HepG2 (cell line): Measurements from ENCODE around the gene CLEC2D. TPM values are rescaled to one million over a fixed set of nuclear protein-coding genes. Genes with fewer than 3 reads are reported as not detected.

Experiments used
- ATAC-seq: fragments of 200-7000 bp; cut with Tn5 transposase; 3 replicates; pipeline ENCODE4 v1.9.1; 2020; ENCODE audit warnings: mild to moderate bottlenecking, moderate library complexity
- BruUV-seq: library from RNA; stranded (reverse); fragments of 400-500 nt; replicated peaks from 2 replicates; lab custom pipeline; 2021; lab: Mats Ljungman, UMichigan
- CTCF ChIA-PET: fragments of 300-600 bp; formaldehyde crosslinking; extraction: SDS; loops from one replicate; lab custom pipeline; 2021; ENCODE audit warnings: low total read pairs, inconsistent platforms, low intra/inter-chr PET ratio; lab: Yijun Ruan, JAX
- POLR2A ChIA-PET: fragments of 350-600 bp; sonication (Branson Sonifier 250); formaldehyde crosslinking; loops from one replicate; lab custom pipeline; 2020; ENCODE audit warnings: antibody characterized with exemption, inconsistent platforms; lab: Yijun Ruan, JAX
- DNase-seq: peaks from one replicate; pipeline ENCODE4 v3.0.0-alpha.2; 2015; ENCODE audit warnings: low spot score
- FAIRE-seq: peaks from 3 replicates; lab custom pipeline; 2011; peaks lifted over from hg19 to GRCh38; lab: Jason Lieb, UNC
- H2AFZ ChIP-seq: one replicate; pipeline ENCODE4 v1.6.1; 2011; ENCODE audit warnings: low read length, inconsistent platforms
- H3K27ac ChIP-seq: fragments of 300-600 bp; 3 replicates; pipeline ENCODE4 v1.8.0; 2011; ENCODE audit warnings: mixed run types, mild to moderate bottlenecking, mixed read lengths, low read length, inconsistent platforms; ENCODE audit not compliant: insufficient read depth; ENCODE audit errors: extremely low read length
- H3K27me3 ChIP-seq, 2 experiments: fragments of 200-600 bp in 1 of 2; 2 replicates in 1 of 2; 3 replicates in 1 of 2; pipeline versions ENCODE4 v1.6.0 to v1.8.0; 2011; ENCODE audit warnings: low read length in 2 of 2, mild to moderate bottlenecking in 2 of 2, moderate library complexity in 2 of 2, inconsistent platforms in 1 of 2; ENCODE audit not compliant: insufficient read depth in 2 of 2, control insufficient read depth in 1 of 2
- H3K36me3 ChIP-seq, 2 experiments: fragments of 200-600 bp in 1 of 2; replicated peaks in 1 of 2; 2 replicates in 1 of 2; 3 replicates in 1 of 2; pipeline versions ENCODE4 v1.5.1 to v1.8.0; 2011; ENCODE audit warnings: low read length in 2 of 2, inconsistent platforms in 1 of 2; ENCODE audit not compliant: insufficient read depth in 2 of 2, control insufficient read depth in 1 of 2
- H3K4me1 ChIP-seq: 2 replicates; pipeline ENCODE4 v1.5.1; 2012; ENCODE audit warnings: low read length, inconsistent platforms; ENCODE audit not compliant: insufficient read depth
- H3K4me2 ChIP-seq: 2 replicates; pipeline ENCODE4 v1.6.0; 2011; ENCODE audit warnings: low read depth, low read length, inconsistent platforms
- H3K4me3 ChIP-seq, 3 experiments: fragments of 200-600 bp in 1 of 3; sonication (generic), shearing (Covaris generic) in 1 of 3; replicated peaks in 1 of 3; 2 replicates each; pipeline ENCODE4 v1.5.1; 2011 to 2016; ENCODE audit warnings: low read length in 3 of 3, inconsistent platforms in 2 of 3, low read depth in 2 of 3, mild to moderate bottlenecking in 2 of 3, control low read depth in 1 of 3, mixed read lengths in 1 of 3; ENCODE audit not compliant: insufficient read depth in 1 of 3
- H3K79me2 ChIP-seq: one replicate; pipeline ENCODE4 v1.6.1; 2011; ENCODE audit warnings: low read length, inconsistent platforms; ENCODE audit not compliant: insufficient read depth
- H3K9ac ChIP-seq: 2 replicates; pipeline ENCODE4 v1.6.0; 2011; ENCODE audit warnings: mild to moderate bottlenecking, low read depth, low read length, inconsistent platforms; ENCODE audit not compliant: insufficient read depth
- H3K9me3 ChIP-seq: 2 replicates; pipeline ENCODE4 v1.5.1; 2012; ENCODE audit warnings: mild to moderate bottlenecking, low read length
- H4K20me1 ChIP-seq: 2 replicates; pipeline ENCODE4 v1.6.0; 2011; ENCODE audit warnings: inconsistent platforms, mild to moderate bottlenecking, low read length, moderate library complexity; ENCODE audit not compliant: insufficient read depth
- CBX1 ChIP-seq: IDR thresholded peaks from one replicate; pipeline ENCODE4 v1.6.1; 2016; ENCODE audit warnings: antibody characterized with exemption, low read depth
- FOSL2 ChIP-seq: sonication (generic); formaldehyde crosslinking; IDR thresholded peaks from 2 replicates; pipeline ENCODE4 v1.4.0; 2020; ENCODE audit warnings: missing genetic modification reagents
- HOXA3 ChIP-seq: sonication (generic); formaldehyde crosslinking; IDR thresholded peaks from 2 replicates; pipeline ENCODE4 v1.5.0; 2020; ENCODE audit warnings: missing genetic modification reagents
- NFATC3 ChIP-seq: sonication (generic); formaldehyde crosslinking; IDR thresholded peaks from 2 replicates; pipeline ENCODE4 v1.5.1; 2020; ENCODE audit warnings: mild to moderate bottlenecking, missing genetic modification reagents
- PPARG ChIP-seq: conservative IDR thresholded peaks from 2 replicates; pipeline ENCODE4 v1.6.1; 2016; ENCODE audit warnings: missing biosample characterization, missing genetic modification reagents
- RCOR2 ChIP-seq: IDR thresholded peaks from 2 replicates; pipeline ENCODE4 v1.6.1; 2016; ENCODE audit warnings: missing biosample characterization, missing genetic modification reagents
- SRSF4 ChIP-seq: fragments of 200-400 bp; formaldehyde crosslinking; IDR thresholded peaks from one replicate; pipeline ENCODE4 v1.6.1; 2018; ENCODE audit warnings: mild to moderate bottlenecking, low read depth, low read length, moderate library complexity; ENCODE audit not compliant: poor library complexity, severe bottlenecking
- ZMYM3 ChIP-seq: sonication (generic); formaldehyde crosslinking; IDR thresholded peaks from 2 replicates; pipeline ENCODE4 v1.5.1; 2020; ENCODE audit warnings: mild to moderate bottlenecking, missing genetic modification reagents
- ZNF256 ChIP-seq: sonication (generic); formaldehyde crosslinking; conservative IDR thresholded peaks from 2 replicates; pipeline ENCODE4 v1.4.0; 2020; ENCODE audit warnings: missing genetic modification reagents
- ZNF383 ChIP-seq: sonication (generic); formaldehyde crosslinking; IDR thresholded peaks from 2 replicates; pipeline ENCODE4 v1.4.0; 2020; ENCODE audit warnings: missing genetic modification reagents, mild to moderate bottlenecking, borderline replicate concordance
- WGBS: methylation state at CpG from one replicate; pipeline ENCODE4 v1.1.6; 2017; ENCODE audit warnings: low lambda C conversion rate; 5-methylcytosine and 5-hydroxymethylcytosine counted together
- in situ Hi-C: cut with HindIII; loops from 2 replicates; pipeline ENCODE4 v1.10.0; 2017; ENCODE audit warnings: low pct_unique_long_range_greater_than_20kb; ENCODE audit not compliant: extremely low pct_ligation_motif_present
- intact Hi-C: fragments of 100-400 bp; cut with micrococcal nuclease; formaldehyde crosslinking; loops from one replicate; pipeline ENCODE4 v1.10.0; 2022; ENCODE audit not compliant: unreplicated experiment
- polyA plus RNA-seq, 8 experiments: library from polyadenylated mRNA; depleted of rRNA in 3 of 8; stranded (reverse) in 7 of 8; unstranded in 1 of 8; fragments of >200 nt; fragmentation: Illumina TruSeq in 4 of 8; extraction: Trizol in 4 of 8; gene quantifications; 2 replicates each; pipeline versions ENCODE4 v1.2.1 to v1.2.3, GENCODE V29; 2011 to 2016; ENCODE audit warnings: low read depth in 4 of 8, missing spikeins in 1 of 8, mixed read lengths in 1 of 8; ENCODE audit not compliant: insufficient read depth in 1 of 8
- total RNA-seq, 5 experiments: library from RNA; depleted of rRNA; stranded (reverse); fragments of >200 nt; fragmentation: Illumina TruSeq; extraction: Trizol; gene quantifications; 2 replicates each; pipeline ENCODE4 v1.2.3, GENCODE V29; 2016; ENCODE audit warnings: low read depth in 1 of 5
- TF ChIP-seq, protein P1 (sequence below): sonication (generic); formaldehyde crosslinking; IDR thresholded peaks from 2 replicates; pipeline ENCODE4 v1.5.0; 2020; ENCODE audit warnings: missing genetic modification reagents
- TF ChIP-seq, protein P2 (sequence below): sonication (generic); formaldehyde crosslinking; IDR thresholded peaks from 2 replicates; pipeline ENCODE4 v1.5.1; 2020; ENCODE audit warnings: mild to moderate bottlenecking, missing genetic modification reagents, moderate library complexity

Gene CLEC2D
- total and polyA plus RNA-seq, 2 of the 13 experiments (the other 11 are each of a cell fraction or from before 2014, with no cell fraction given), result 2.5 to 8.6 TPM

DNA sequence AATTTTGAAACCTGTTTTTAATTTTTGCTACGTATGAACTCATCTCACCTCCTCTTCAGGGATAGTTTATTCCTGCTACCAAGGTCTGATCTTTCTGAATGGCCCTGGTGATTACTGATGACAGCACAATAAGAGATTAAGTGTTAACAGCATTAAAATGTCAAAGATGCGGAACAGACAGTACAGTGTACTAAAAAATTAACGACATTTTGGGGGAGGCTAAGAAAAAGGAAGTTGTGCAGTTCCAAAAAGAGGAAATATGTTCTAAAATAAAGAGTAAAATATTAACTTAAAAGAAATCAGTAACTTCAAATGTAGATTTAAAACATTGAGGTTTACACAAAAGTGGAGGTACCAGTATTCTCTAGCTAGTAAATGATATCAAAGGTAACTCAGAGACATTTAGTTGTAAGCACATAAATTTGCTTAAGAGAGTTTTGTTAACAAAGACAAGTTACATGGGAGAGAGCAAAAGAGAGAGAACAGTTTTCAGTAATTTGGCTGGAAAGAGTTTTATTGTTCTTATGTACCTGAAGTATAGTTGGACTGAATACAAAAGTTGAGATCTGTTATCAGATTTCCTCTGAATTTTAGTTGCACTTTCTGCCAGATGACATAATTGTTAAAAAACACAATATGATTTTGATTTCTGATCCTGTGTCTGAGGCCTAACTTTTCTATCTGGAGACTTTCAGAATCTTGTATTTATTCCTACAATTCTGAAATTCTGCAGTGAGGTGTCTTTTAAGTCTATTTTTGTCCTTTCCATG is 67.6 kb downstream of the CLEC2D start:
- FAIRE-seq, result no peak
- CTCF ChIA-PET, result no interaction called here

More for the DNA sequence above, 67.6 kb downstream of the CLEC2D start:
- Histone ChIP-seq H3K9ac (no peak overlapping the region), H3K27ac (no peak overlapping the region), H3K4me2 (no peak overlapping the region), H2AFZ (no peak overlapping the region), H3K9me3 (no peaks in the 10 kb centered on the region), H3K27me3 (peaks cover 0 to 8% of the 10 kb centered on the region in 2 experiments; a peak in 1 of 5 replicates), H3K36me3 (no peaks in the 10 kb centered on the region), H3K4me3 (no peak overlapping the region), H3K4me1 (no peaks in the 10 kb centered on the region), H4K20me1 (no peaks in the 10 kb centered on the region), H3K79me2 (no peaks in the 10 kb centered on the region)
- ATAC-seq (no peak), DNase-seq (no peak)
- no TSS peak for BruUV-seq
- TF ChIP-seq CBX1, result no peak
- TF ChIP-seq, protein P1, sequence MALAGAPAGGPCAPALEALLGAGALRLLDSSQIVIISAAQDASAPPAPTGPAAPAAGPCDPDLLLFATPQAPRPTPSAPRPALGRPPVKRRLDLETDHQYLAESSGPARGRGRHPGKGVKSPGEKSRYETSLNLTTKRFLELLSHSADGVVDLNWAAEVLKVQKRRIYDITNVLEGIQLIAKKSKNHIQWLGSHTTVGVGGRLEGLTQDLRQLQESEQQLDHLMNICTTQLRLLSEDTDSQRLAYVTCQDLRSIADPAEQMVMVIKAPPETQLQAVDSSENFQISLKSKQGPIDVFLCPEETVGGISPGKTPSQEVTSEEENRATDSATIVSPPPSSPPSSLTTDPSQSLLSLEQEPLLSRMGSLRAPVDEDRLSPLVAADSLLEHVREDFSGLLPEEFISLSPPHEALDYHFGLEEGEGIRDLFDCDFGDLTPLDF (CRISPR knock-in tag), result no peak
- TF ChIP-seq SRSF4, result no peak
- no peak for TF ChIP-seq HOXA3 (CRISPR knock-in tag)
- no peak for TF ChIP-seq FOSL2 (CRISPR knock-in tag)
- no peak for TF ChIP-seq ZMYM3 (CRISPR knock-in tag)
- TF ChIP-seq, protein P2, sequence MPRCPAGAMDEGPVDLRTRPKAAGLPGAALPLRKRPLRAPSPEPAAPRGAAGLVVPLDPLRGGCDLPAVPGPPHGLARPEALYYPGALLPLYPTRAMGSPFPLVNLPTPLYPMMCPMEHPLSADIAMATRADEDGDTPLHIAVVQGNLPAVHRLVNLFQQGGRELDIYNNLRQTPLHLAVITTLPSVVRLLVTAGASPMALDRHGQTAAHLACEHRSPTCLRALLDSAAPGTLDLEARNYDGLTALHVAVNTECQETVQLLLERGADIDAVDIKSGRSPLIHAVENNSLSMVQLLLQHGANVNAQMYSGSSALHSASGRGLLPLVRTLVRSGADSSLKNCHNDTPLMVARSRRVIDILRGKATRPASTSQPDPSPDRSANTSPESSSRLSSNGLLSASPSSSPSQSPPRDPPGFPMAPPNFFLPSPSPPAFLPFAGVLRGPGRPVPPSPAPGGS (CRISPR knock-in tag), result no peak
- no peak for TF ChIP-seq ZNF256
- TF ChIP-seq ZNF383 (CRISPR knock-in tag), result no peak
- no peak for TF ChIP-seq NFATC3 (CRISPR knock-in tag)
- TF ChIP-seq PPARG, result no peak
- no peak for TF ChIP-seq RCOR2
- intact Hi-C loops (no loop called here), in situ Hi-C loops (no loop called here)
- WGBS, result 23% methylated on average over 3 of the region's 3 CpGs
- POLR2A ChIA-PET, result no interaction called here
